Measurements from ENCODE around the gene MTOR. TPM values are rescaled to one million over a fixed set of nuclear protein-coding genes. Genes with fewer than 3 reads are reported as not detected.

MTOR gene
- total RNA-seq, 4 donors from 2014 or later = 37.8 to 46.4 (median 43.9) TPM

DNA sequence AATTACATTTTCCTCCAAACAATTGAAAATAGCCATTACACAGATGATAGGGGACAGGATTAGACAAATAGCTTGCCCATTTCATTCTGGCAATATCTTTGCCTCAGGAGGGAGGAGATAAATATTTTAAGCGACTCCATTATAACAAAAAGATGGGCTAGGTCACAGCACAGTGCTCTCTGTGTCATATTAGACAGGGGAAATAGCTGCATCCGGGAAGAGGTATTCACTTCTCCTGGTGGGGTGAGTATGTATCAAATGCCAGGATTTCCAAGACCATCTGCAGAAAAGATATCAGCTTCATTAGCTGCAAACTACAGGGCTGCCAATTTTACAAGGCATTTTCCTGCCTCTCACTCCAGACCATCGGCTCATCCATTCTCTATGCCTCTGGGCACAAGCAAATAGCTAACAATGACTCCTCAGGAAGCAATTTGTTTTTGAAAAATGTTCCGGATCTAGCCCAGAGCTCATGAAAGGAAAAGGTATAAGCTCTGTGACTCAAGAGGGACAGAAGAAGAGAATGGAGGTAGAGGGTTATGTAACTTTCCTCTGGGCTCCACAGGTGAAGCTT is 115.1 kb downstream of the MTOR start:
- TF ChIP-seq POLR2A (IDR thresholded peaks at IDR 0.05) (no peak), CTCF (IDR thresholded peaks at IDR 0.05) (no peak)
- no peak overlapping the region for H3K4me3 ChIP-seq (replicated peaks in 1 of 3)
- DNase-seq = no peak
- 78 to 81% methylated on average over 4 of the region's 4 CpGs for WGBS, 2 donors
- peaks cover 3 to 8% of the 10 kb centered on the region in 2 donors for H3K4me1 ChIP-seq
- intact Hi-C loops (cut with DNase I) = no loop called here
- H3K27me3 ChIP-seq = no peaks in the 10 kb centered on the region
- H3K36me3 ChIP-seq = peaks cover 4 to 30% of the 10 kb centered on the region in 2 donors
- no peak overlapping the region for H3K27ac ChIP-seq
- H3K9me3 ChIP-seq = no peaks in the 10 kb centered on the region

- intact Hi-C loops (cut with DNase I) = no loop called here
- H3K4me3 ChIP-seq (replicated peaks in 1 of 3) = no peak overlapping the region
- no peaks in the 10 kb centered on the region for H3K9me3 ChIP-seq
- WGBS, 2 donors = 89 to 91% methylated on average over 6 of the region's 6 CpGs
- no peak for DNase-seq
- TF ChIP-seq POLR2A (IDR thresholded peaks at IDR 0.05) (no peak), CTCF (IDR thresholded peaks at IDR 0.05) (no peak)
- no peaks in the 10 kb centered on the region for H3K27me3 ChIP-seq
- H3K36me3 ChIP-seq = peaks cover 4 to 30% of the 10 kb centered on the region in 2 donors
- H3K27ac ChIP-seq = no peak overlapping the region
- no peaks in the 10 kb centered on the region for H3K4me1 ChIP-seq
Observed at GRCh38 chr1:11145741-11146140, 116.6 kb downstream of the MTOR start.

DNA sequence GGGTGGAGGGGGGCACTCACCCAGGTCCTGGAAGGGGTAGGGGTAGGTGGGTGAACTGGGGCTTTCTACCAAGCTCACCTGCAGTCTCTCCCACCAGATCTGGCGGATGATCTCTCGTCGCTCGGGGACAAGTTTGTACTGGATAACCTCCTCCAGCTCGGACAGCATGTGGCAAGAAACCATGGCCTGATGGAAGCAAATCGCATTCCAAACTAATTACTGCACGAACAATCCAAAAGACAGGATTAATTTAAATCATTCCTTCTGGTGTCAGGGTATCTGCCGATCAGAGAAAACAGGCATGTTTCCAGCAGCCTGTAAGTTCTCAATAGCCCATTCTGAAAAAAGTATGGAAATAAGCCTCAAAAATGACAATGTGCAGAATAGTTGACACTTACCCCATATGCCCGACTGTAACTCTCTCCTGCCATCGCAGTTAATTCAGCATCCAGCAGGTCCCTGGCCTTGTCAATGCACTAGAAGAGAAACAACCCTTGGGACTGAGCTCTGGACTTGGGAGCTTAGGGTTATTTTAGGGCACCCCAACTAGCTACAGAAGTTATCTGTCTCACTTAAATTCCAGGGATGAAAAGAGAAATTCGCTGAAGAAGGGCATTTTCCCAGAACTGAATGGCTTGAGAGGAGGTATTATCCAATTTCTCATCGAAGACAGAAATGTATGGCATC is 117.6 kb downstream of the MTOR start:
- Histone ChIP-seq H3K27me3 (no peaks in the 10 kb centered on the region), H3K36me3 (peaks cover 4 to 30% of the 10 kb centered on the region in 2 donors), H3K9me3 (no peaks in the 10 kb centered on the region), H3K27ac (no peak overlapping the region), H3K4me3 (replicated peaks in 1 of 3) (no peak overlapping the region), H3K4me1 (no peaks in the 10 kb centered on the region)
- intact Hi-C loops (cut with DNase I) = no loop called here
- no peak for TF ChIP-seq POLR2A (IDR thresholded peaks at IDR 0.05)
- TF ChIP-seq CTCF (IDR thresholded peaks at IDR 0.05) = no peak
- no peak for DNase-seq
- WGBS, 2 donors = 78 to 82% methylated on average over 12 of the region's 12 CpGs

GRCh38 chr1:11143907-11144306 is 118.4 kb downstream of the MTOR start:
- H3K9me3 ChIP-seq = no peaks in the 10 kb centered on the region
- H3K27me3 ChIP-seq = no peaks in the 10 kb centered on the region
- peaks cover 10 to 34% of the 10 kb centered on the region in 2 donors for H3K36me3 ChIP-seq
- DNase-seq = no peak
- H3K4me1 ChIP-seq = no peaks in the 10 kb centered on the region
- intact Hi-C loops (cut with DNase I) = no loop called here
- WGBS, 2 donors = 82 to 91% methylated on average over 2 of the region's 2 CpGs
- H3K4me3 ChIP-seq (replicated peaks in 1 of 3) = no peak overlapping the region
- TF ChIP-seq CTCF (IDR thresholded peaks at IDR 0.05) = no peak
- no peak for TF ChIP-seq POLR2A (IDR thresholded peaks at IDR 0.05)
- H3K27ac ChIP-seq = peak overlapping the region in 1 of 3 donors; percentile 26

GRCh38 chr1:11143401-11143800 is 119.0 kb downstream of the MTOR start:
- no peaks in the 10 kb centered on the region for H3K9me3 ChIP-seq
- no peak for DNase-seq
- H3K4me1 ChIP-seq = no peaks in the 10 kb centered on the region
- no peaks in the 10 kb centered on the region for H3K27me3 ChIP-seq
- 93 to 94% methylated on average over 5 of the region's 5 CpGs for WGBS, 2 donors
- TF ChIP-seq POLR2A (IDR thresholded peaks at IDR 0.05) = no peak
- TF ChIP-seq CTCF (IDR thresholded peaks at IDR 0.05) = no peak
- intact Hi-C loops (cut with DNase I) = no loop called here
- H3K27ac ChIP-seq = peak overlapping the region in 1 of 3 donors; percentile 26
- H3K36me3 ChIP-seq = peaks cover 14 to 39% of the 10 kb centered on the region in 2 donors
- no peak overlapping the region for H3K4me3 ChIP-seq (replicated peaks in 1 of 3)

Data from thyroid gland (tissue), 4 donors.